ENCODE results near the gene AK3.

The AK3 gene

DNA sequence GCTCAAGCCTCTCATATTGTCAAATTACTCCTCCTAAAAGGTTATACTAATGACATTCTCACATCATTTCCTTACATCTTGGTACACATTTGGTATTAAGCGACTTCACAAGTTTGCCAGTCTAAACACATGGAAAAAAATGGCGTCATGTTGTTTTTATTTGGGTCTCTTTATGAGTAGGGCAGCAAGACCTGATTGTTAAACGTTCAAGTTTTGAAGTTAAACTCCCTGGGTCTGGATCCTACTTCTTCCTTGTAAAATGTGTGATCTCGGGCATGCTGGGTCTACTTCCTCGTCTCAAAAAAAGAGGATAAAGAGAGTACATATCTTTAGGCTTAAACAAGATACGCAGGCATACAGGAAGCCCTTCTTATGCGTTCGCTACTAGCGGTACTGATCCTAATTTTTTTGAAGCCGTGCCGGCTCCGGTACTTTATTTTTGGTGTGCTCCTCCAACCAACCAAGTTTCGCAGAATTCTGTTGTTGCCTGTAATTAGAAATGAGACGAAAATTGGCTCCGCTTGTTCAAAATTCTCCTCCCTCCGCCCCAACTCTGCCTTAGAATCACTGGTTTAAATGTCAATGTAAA is 62.2 kb downstream of the AK3 start:
- TF ChIP-seq, protein P1, sequence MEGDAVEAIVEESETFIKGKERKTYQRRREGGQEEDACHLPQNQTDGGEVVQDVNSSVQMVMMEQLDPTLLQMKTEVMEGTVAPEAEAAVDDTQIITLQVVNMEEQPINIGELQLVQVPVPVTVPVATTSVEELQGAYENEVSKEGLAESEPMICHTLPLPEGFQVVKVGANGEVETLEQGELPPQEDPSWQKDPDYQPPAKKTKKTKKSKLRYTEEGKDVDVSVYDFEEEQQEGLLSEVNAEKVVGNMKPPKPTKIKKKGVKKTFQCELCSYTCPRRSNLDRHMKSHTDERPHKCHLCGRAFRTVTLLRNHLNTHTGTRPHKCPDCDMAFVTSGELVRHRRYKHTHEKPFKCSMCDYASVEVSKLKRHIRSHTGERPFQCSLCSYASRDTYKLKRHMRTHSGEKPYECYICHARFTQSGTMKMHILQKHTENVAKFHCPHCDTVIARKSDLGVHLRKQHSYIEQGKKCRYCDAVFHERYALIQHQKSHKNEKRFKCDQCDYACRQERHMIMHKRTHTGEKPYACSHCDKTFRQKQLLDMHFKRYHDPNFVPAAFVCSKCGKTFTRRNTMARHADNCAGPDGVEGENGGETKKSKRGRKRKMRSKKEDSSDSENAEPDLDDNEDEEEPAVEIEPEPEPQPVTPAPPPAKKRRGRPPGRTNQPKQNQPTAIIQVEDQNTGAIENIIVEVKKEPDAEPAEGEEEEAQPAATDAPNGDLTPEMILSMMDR (IDR thresholded peaks at IDR 0.05; ENCODE audit: control extremely low read depth, extremely low read depth, low read depth, missing control alignments), result no peak
- ChIA-PET CTCF (interaction anchor here (1.0 to 1.5 kb wide), 5 partner anchors 14 to 56 kb away, joined by 3 to 8 read pairs (median 4); partner anchors contain the start of genes PLPP6 and SPATA6L), POLR2A (interaction anchor here (1.0 kb wide), 2 partner anchors 13 to 17 kb away, joined by 3 read pairs; partner anchors contain the start of genes PLPP6 and SPATA6L)
- DNase-seq (ENCODE audit: extremely low spot score), result no peak

DNA sequence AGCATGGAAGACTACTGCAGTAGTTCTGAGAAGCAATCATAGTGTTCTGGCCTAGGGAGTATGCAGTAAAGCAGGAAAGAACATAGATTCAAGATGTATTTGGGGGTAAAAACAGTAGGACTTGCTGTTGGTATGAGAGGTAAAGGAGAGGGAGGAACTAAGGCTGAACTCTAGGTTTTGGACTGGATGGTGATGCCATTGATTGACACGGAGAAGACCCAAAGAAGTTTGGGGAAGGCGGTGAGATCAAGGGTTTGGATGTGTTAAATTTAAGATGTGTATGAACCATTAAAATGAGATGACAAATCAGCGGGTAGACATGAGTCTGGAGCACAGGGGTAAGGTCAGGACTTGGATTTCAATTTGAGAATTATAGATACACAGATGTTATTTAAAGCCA is 63.6 kb downstream of the AK3 start:
- ChIA-PET CTCF (interaction anchor here (1.5 kb wide), 1 partner anchor 15 kb away, joined by 4 read pairs; no protein-coding TSS in a partner anchor), POLR2A (interaction anchor here (0.6 kb wide), 2 partner anchors 186 to 1027 kb away, joined by 4 to 5 read pairs; no protein-coding TSS in a partner anchor)
- TF ChIP-seq, protein P1 (IDR thresholded peaks at IDR 0.05; ENCODE audit: control extremely low read depth, extremely low read depth, low read depth, missing control alignments), result no peak
- no peak for DNase-seq (ENCODE audit: extremely low spot score)

DNA sequence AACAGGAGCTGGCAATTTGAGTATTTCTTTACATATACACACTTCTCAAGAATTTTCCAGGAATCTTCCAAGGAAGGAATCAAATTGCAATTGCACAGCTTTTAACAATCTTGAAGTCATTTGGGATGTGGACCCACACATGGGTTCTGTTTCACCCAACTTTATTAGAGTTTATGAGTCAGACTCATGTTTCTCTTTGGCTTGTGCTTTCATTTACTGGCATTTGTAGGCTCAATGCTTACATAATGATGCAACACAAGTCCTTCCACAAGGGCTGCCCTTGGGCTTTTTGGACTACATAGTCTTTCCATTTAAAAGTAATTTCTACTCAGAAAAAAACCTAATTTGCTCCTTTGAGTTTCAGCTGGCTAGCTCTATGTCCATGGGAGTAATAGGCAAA is 66.2 kb downstream of the AK3 start:
- POLR2A ChIA-PET, result no interaction called here
- TF ChIP-seq, protein P1 (IDR thresholded peaks at IDR 0.05; ENCODE audit: control extremely low read depth, extremely low read depth, low read depth, missing control alignments), result no peak
- DNase-seq (ENCODE audit: extremely low spot score), result no peak
- CTCF ChIA-PET, result interaction anchor here (0.9 to 1.5 kb wide), 4 partner anchors 9 to 292 kb away, joined by 3 to 5 read pairs (median 3); partner anchors contain the start of gene SPATA6L

DNA sequence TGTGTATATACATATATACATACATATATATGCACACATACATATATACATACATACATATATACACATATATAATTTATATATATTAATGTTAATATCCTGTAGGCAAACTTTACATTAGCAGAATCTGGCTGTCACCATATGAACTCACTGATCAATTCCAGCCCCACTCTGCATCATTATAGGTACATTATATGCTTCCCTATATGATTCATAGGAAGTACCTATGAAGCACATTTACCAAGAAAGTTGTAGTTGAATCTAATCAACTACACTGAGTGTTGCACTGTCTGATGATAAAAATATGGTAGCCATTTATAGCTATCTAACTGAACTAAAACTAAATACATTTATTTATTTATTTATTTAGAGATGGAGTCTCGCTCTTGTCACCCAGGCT is 69.3 kb downstream of the AK3 start:
- no peak for DNase-seq (ENCODE audit: extremely low spot score)
- TF ChIP-seq, protein P1 (IDR thresholded peaks at IDR 0.05; ENCODE audit: control extremely low read depth, extremely low read depth, low read depth, missing control alignments), result no peak
- CTCF ChIA-PET, result interaction anchor here (0.8 kb wide), 1 partner anchor 92 kb away, joined by 3 read pairs; no protein-coding TSS in a partner anchor
- POLR2A ChIA-PET, result no interaction called here

DNA sequence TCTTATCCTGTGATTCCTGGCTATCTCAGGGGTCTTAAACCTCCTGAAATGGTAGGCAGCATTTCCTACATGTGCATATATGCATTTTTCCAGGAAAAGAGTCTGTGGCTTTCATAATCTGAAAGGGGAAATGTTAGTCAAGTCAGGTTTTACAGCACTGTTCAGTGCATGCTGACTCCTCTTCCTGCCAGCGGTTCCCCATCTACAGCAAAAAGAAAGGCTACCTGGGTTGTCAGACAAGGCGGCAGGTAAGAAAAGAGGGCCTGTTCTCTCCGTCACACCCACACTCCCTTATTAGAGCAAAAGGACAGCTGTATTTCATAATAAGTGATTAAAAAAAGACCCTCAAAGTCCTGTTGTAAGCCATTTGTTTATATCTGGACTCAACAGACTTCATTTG is 70.4 kb downstream of the AK3 start:
- TF ChIP-seq, protein P1 (IDR thresholded peaks at IDR 0.05; ENCODE audit: control extremely low read depth, extremely low read depth, low read depth, missing control alignments), result no peak
- ChIA-PET CTCF (interaction anchor here (0.6 to 2.0 kb wide), 2 partner anchors 14 to 66 kb away, joined by 3 to 7 read pairs; no protein-coding TSS in a partner anchor), POLR2A (no interaction called here)
- DNase-seq (ENCODE audit: extremely low spot score), result no peak

DNA sequence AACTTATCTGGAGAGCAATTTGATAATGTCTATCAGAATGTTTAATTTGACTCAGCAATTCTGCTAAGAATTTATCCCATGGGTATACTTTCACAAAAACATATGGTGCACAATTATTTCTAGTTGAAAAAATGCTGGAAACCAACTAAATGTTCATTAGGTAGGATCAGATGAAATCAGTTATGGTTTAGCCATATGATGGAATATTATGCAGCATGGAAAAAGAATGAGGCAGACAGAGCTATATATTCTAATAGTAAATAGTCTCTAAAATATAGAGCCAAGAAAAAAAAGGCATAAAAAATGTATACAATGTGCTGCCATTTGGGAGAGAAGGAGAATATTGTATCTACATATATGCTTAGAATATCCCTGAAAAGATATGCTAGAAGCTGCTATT is 71.1 kb downstream of the AK3 start:
- ChIA-PET POLR2A (no interaction called here), CTCF (interaction anchor here (1.0 to 2.0 kb wide), 2 partner anchors 13 to 65 kb away, joined by 3 to 7 read pairs; no protein-coding TSS in a partner anchor)
- no peak for DNase-seq (ENCODE audit: extremely low spot score)
- TF ChIP-seq, protein P1 (IDR thresholded peaks at IDR 0.05; ENCODE audit: control extremely low read depth, extremely low read depth, low read depth, missing control alignments), result no peak
